K562 (cell line): ENCODE results near the gene MED15.

ENCODE experiments used
- BCL6 ChIP-seq: fragments of 250-450 bp; sonication (Bioruptor Pico); IDR thresholded peaks from 2 replicates; pipeline ENCODE4 v1.4.0; 2020
- CTCF ChIP-seq, 3 experiments: IDR thresholded peaks in 2 of 3; conservative IDR thresholded peaks in 1 of 3; 2 replicates each; pipeline ENCODE4 v1.5.1; 2011 to 2012; ENCODE audit warnings: low read length in 3 of 3, mild to moderate bottlenecking in 3 of 3, control low read depth in 2 of 3, improper control_type of control experiment in 1 of 3, inconsistent platforms in 1 of 3, low read depth in 1 of 3, mixed read lengths in 1 of 3, moderate library complexity in 1 of 3; ENCODE audit not compliant: insufficient read depth in 2 of 3
- FOXJ3 ChIP-seq: sonication (generic); formaldehyde crosslinking; IDR thresholded peaks from 2 replicates; pipeline ENCODE4 v1.4.0; 2020; ENCODE audit warnings: mild to moderate bottlenecking, missing genetic modification reagents
- FOXM1 ChIP-seq, 2 experiments: fragments of 450-650 bp in 1 of 2; sonication (generic) in 1 of 2; formaldehyde crosslinking in 1 of 2; IDR thresholded peaks; 2 replicates each; pipeline versions ENCODE4 v1.6.1 to v1.9.0; 2017 to 2022; ENCODE audit warnings: low read depth in 2 of 2, mild to moderate bottlenecking in 2 of 2, missing genetic modification reagents in 1 of 2, moderate library complexity in 1 of 2
- HDGF ChIP-seq: fragments of 450-650 bp; IDR thresholded peaks from 2 replicates; pipeline ENCODE4 v1.6.1; 2016
- HMGXB4 ChIP-seq: sonication (generic); formaldehyde crosslinking; IDR thresholded peaks from 2 replicates; pipeline ENCODE4 v1.8.1; 2023; ENCODE audit warnings: mild to moderate bottlenecking, missing genetic modification reagents
- JUN ChIP-seq, 2 experiments: sonication (generic) in 1 of 2; formaldehyde crosslinking in 1 of 2; IDR thresholded peaks; 2 replicates each; pipeline versions ENCODE4 v1.6.1 to v1.8.0; 2012 to 2022; ENCODE audit warnings: borderline replicate concordance in 2 of 2, mild to moderate bottlenecking in 2 of 2, improper control_type of control experiment in 1 of 2, low read depth in 1 of 2, low read length in 1 of 2, missing genetic modification reagents in 1 of 2
- PKNOX1 ChIP-seq: fragments of 450-650 bp; IDR thresholded peaks from 2 replicates; pipeline ENCODE4 v1.6.1; 2016
- POLR2A ChIP-seq: fragments of 450-650 bp; conservative IDR thresholded peaks from 2 replicates; pipeline ENCODE4 v1.6.1; 2016
- TEAD4 ChIP-seq, 2 experiments: sonication (generic) in 1 of 2; formaldehyde crosslinking in 1 of 2; IDR thresholded peaks; 2 replicates each; pipeline versions ENCODE4 v1.6.1 to v1.8.0; 2012 to 2022; ENCODE audit warnings: borderline replicate concordance in 1 of 2, inconsistent platforms in 1 of 2, low read length in 1 of 2, mild to moderate bottlenecking in 1 of 2, missing genetic modification reagents in 1 of 2
- ZBTB7A ChIP-seq: IDR thresholded peaks from 2 replicates; pipeline ENCODE4 v1.6.1; 2011; ENCODE audit warnings: low read depth, mild to moderate bottlenecking, low read length, moderate library complexity, borderline replicate concordance; ENCODE audit not compliant: control insufficient read depth
- ZNF133 ChIP-seq: fragments of 250-450 bp; sonication (Bioruptor Pico); IDR thresholded peaks from 2 replicates; pipeline ENCODE4 v1.4.0; 2020; ENCODE audit warnings: mild to moderate bottlenecking
- ZNF165 ChIP-seq: fragments of 250-450 bp; sonication (Bioruptor Pico); IDR thresholded peaks from 2 replicates; pipeline ENCODE4 v1.4.0; 2020; ENCODE audit warnings: borderline replicate concordance

- TF ChIP-seq POLR2A (no peak), TEAD4 (IDR thresholded peaks at IDR 0.05; ENCODE audit: low read length) (peak; percentile 73), TEAD4 (CRISPR knock-in tag; IDR thresholded peaks at IDR 0.05; ENCODE audit: borderline replicate concordance) (no peak), HMGXB4 (CRISPR knock-in tag) (0 out of 2 replicates have a peak, but pooled peaks have one; percentile 61), CTCF (IDR thresholded peaks at IDR 0.05 in 2 of 3, conservative IDR thresholded peaks at IDR 0.05 in 1 of 3; ENCODE audit: insufficient read depth in 2 of 3, low read depth in 1 of 3, low read length in 3 of 3) (no peak; a peak in 1 of 6 replicates), ZBTB7A (no peak), PKNOX1 (no peak), ZNF165 (CRISPR knock-in tag) (peak; percentile 92), ZNF133 (peak; percentile 8; the same call in 1 of the 2 replicates), HDGF (no peak), BCL6 (CRISPR knock-in tag) (no peak), FOXJ3 (CRISPR knock-in tag) (no peak), FOXM1 (IDR thresholded peaks at IDR 0.05; ENCODE audit: low read depth) (no peak), FOXM1 (CRISPR knock-in tag; IDR thresholded peaks at IDR 0.05; ENCODE audit: low read depth) (no peak), JUN (IDR thresholded peaks at IDR 0.05; ENCODE audit: borderline replicate concordance, low read depth, low read length) (no peak; the same call in 1 of the 2 replicates), JUN (CRISPR knock-in tag; IDR thresholded peaks at IDR 0.05; ENCODE audit: borderline replicate concordance) (no peak)
Measured at GRCh38 chr22:20523086-20523983, 15.9 kb downstream of the MED15 start.
